Measurements from ENCODE around the gene DNAAF8.
"Not testable (repeated sequence)": the region's sequence is repeated elsewhere in the genome, so short reads cannot be mapped to it uniquely, and the experiment has no call there.

The DNAAF8 gene

GRCh38 chr16:4724661-4725270 lies 9.6 kb upstream of the DNAAF8 start:
- no peak for DNase-seq

- DNase-seq = no peak
Measured at GRCh38 chr16:4726616-4727015, 7.7 kb upstream of the DNAAF8 start.

DNA sequence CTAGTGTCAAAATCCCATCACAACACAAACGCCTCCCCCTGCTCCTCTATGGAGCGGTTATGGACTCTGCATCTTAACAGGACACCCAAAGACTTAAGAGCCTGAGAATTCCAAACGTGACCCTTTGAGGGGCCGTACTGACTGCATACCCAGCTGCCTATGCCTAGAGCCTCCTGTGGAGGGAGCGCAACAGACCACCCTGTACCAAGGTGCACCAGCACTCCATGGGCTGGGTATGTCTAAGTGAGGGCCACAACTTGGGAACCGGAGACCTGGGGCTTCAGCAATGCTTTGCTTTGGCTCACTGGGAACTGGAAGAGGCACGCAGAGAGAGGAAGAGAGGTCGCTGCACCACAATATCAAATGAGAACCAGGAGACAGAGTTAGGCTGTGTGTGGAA lies 5.7 kb upstream of the DNAAF8 start:
- DNase-seq = no peak

- peak; percentile 41 for DNase-seq
Measured at GRCh38 chr16:4729876-4730275, 4.5 kb upstream of the DNAAF8 start.

- peak; percentile 26 for DNase-seq
Measured at GRCh38 chr16:4733211-4733742, 1.1 kb upstream of the DNAAF8 start.

DNA sequence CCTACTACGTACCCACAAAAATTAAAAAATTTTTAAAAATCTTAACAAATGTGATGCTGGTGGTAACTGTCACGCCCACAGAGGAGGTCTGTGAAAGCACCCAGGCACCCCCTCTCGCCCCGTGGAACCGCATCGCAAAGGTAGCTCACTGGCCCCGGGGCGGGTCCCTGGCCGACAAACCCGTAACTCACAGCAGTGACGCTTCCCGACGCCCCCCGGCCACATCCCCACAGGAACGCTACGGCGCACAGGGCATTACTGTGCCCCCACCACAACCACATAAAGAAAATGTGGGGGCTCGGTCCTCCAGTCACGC lies 632 bp upstream of the DNAAF8 start:
- DNase-seq = peak; percentile 74

- peak; percentile 93 for DNase-seq
Measured at GRCh38 chr16:4734730-4735535, 596 bp downstream of the DNAAF8 start.

GRCh38 chr16:4736546-4736945 lies 2.2 kb downstream of the DNAAF8 start:
- DNase-seq = no peak

GRCh38 chr16:4737545-4737944 lies 3.2 kb downstream of the DNAAF8 start:
- DNase-seq = no peak

GRCh38 chr16:4738370-4738769 lies 4.0 kb downstream of the DNAAF8 start:
- DNase-seq = not testable (repeated sequence)

DNA sequence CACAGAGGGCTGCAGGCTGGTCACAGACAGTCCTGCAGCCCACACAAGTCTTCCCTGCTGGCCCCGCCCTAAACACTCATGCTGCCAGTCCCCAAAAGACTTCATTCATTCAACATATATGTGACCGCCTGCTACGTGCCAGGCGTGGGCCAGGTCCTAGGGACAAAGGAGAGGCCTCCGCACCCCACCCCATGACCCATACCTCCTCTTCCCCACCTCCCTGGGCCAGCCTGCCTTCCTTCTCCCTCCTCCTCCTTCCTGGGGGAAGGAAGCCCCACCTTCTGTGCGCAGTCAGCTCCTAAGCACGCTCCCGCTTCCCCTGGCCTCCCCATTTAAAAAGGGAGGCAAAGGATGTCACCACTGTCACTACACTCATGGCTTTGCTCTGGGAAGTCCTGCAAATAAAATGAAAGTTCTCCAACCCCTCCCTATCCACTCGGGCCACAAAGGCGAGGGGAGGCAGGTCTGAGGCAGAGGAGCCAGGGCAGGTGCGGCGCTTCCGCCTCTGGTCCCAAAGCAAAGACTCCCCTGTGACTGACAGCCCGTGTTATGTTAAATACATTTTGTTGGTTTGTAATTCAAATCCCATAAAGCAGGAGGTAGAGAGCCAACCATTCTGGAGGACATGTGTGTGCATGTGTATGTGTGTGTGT lies 9.0 kb downstream of the DNAAF8 start:
- DNase-seq = no peak

- DNase-seq = peak; percentile 14
Measured at GRCh38 chr16:4744555-4745273, 10.4 kb downstream of the DNAAF8 start.

- peak; percentile 37 for DNase-seq
Measured at GRCh38 chr16:4745274-4745569, 10.9 kb downstream of the DNAAF8 start.

DNA sequence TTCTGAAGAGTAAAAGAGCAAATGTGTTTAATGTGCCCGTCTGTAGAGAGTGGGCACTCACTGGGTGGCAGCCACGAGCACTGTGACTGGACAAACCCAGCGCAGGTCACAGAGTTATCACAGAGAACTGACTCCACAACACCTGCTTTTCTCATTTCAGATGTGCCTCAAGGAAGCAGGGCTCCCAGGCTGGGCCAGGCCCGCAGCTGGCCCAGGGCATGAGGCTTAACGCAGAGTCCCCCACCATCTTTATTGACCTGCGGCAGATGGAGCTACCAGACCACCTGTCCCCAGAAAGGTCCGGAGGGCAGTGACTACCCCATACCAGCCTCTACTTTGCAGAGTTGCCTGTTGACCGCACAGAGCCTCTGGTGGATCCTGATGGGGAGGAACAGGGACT lies 11.9 kb downstream of the DNAAF8 start:
- DNase-seq = no peak

DNA sequence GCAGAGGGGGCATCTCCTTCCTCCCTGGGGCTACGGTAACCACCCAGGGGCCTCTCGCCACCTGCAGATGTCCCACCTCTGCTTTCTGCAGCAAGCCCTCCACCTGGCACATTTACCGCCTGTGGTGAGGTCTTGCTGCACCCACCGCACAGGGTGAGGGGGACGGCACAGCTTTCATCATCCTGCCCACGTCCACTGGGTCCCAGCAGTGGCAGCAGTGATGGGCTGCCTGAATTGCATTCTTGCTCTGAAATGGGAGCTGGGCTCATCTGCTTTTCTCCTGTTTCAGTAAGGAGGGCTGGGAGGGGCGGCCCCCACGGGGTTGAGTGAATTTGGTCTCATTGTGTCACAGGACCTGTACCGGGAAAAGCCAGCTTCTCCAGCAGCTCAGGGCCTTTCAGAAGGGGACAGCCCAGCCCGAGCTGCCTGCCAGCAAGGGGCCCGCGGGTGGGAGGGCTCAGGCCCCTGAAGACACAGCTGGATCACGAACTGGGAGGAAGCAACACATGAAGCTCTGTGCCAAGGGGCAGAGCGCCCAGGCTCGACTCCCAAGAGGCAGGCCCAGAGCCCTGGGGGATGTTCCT lies 12.7 kb downstream of the DNAAF8 start:
- DNase-seq = no peak

DNA sequence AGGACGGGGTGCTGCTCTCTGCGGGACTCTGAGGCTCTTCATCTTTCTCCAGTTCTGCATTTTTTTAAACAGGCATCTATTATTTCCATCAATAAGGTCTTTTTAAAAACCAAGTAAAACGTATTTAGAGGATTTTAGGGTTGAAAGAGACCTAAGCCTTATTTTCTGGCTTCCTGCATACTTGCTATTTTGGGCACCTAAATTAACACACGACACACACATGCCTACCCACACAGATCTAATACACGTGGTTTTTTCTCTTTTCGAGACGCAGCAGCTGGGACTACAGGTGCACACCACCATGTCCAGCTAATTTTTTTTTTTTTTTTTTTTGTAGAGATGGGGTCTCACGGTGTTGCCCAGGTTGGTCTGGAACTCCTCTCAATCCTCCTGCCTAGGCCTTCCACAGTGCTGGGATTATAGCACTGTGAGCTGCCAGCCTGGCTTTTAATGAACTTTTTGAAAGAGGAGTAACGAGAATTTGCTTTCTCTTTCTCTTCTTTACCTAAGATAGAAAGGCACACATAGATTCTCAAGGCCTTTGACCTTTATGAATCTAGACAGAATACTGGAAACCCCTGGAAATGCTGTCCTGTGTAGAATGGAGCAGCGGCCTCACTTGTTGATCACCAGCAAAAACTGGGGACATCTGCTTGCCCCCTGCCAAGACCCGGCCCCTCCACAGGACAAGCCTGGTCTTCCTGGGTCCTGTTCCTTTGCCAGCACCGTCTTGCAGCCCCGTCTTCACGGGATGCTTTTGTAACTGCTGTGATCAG lies 13.8 kb downstream of the DNAAF8 start:
- DNase-seq = no peak

GRCh38 chr16:4748682-4749411 lies 14.5 kb downstream of the DNAAF8 start:
- no peak for DNase-seq

- no peak for DNase-seq
Measured at GRCh38 chr16:4749700-4750257, 15.4 kb downstream of the DNAAF8 start.

DNA sequence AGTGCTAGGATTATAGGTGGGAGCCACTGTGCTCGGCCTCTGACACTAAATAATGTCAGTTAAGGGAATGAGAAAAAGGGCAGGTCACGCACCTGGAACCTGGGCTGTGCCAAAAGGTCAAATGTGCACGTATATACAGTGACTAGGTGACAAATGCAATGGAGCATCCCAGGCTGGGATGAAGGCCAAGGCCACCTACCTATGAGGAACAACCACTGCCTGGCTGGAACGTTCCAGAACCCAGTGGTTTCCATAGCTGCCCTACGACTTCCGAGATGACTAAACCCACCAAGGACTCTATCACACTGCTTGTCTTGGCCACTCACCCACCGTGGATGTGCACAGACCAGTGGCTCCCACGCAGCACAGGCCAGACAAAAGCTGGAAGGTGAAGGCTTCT lies 16.6 kb downstream of the DNAAF8 start:
- no peak for DNase-seq

DNA sequence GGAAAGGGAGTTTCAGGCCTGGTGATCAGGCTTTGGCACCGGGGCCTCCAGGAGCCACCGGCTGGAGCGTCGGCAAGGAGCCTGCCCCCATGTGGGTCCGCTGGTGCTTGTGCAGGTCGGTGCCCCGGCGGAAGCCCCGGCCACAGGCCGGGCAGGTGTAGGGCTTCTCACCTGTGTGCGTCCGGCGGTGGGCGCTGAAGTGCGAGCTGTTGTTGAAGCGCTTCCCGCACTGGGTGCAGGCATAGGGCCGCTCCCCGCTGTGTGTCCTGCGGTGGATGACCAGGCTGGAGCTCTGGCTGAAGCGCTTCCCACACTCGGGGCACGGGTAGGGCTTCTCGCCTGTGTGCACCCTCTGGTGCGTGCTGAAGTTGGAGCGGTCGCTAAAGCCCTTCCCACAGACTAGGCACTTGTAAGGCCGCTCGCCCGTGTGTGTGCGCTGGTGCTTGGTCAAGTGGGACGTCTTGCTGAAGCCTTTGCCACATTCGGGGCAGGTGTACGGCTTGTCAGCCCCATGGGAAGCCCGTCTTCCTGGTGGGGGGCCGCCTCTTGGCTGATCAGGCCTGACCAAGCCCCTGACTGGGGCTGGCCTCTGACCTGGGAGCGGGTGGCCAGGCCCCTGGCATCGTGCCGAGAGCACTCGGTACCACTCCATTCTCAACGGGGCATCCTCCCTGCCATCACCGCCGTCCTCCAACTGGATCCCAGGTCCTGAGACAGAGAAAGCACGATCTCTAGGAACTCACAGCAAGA lies 18.2 kb downstream of the DNAAF8 start:
- DNase-seq = no peak

DNA sequence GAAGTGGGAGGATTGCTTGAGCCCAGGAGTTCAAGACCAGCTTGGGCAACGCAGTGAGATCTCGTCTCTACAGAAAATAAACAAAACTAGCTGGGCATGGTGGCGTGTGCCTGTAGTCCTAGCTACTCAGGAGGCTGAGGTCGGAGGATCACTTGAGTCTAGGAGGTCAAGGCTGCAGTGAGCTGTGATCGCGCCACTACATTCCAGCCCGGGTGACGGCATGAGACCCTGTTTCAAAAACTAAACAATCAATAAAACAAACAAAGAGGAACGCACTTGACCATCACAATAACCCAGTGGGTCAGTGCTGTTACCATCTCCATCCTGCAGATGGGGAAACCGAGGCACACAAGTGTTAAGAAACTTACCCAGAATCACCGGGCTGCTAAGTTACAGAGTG lies 18.9 kb downstream of the DNAAF8 start:
- DNase-seq = no peak

All from NCI-H82 (cell line).